Left lobe of liver (tissue), 2 donors: ENCODE measurements around the gene CNOT10. TPM values are rescaled to one million over a fixed set of nuclear protein-coding genes. Genes with fewer than 3 reads are reported as not detected.
"Not testable (repeated sequence)": the region's sequence is repeated elsewhere in the genome, so short reads cannot be mapped to it uniquely, and the experiment has no call there.

ENCODE experiments used
- ATAC-seq: fragments of 200-7000 bp; cut with Tn5 transposase; one replicate; pipeline ENCODE4 v1.9.1; 2020; ENCODE audit warnings: mild to moderate bottlenecking, moderate library complexity
- DNase-seq: peaks from one replicate; pipeline ENCODE4 v3.0.0-alpha.2; 2020; ENCODE audit warnings: low spot score
- total RNA-seq: library from RNA; stranded (reverse); gene quantifications from one replicate; pipeline ENCODE4 v1.2.1, GENCODE V29; 2021
- donor health status: DM: no; HTN: no; CAD: no; lungs with moderate emphysema.
- donor health status: DM: no; HTN: yes; CAD: no.

CNOT10 gene, protein sequence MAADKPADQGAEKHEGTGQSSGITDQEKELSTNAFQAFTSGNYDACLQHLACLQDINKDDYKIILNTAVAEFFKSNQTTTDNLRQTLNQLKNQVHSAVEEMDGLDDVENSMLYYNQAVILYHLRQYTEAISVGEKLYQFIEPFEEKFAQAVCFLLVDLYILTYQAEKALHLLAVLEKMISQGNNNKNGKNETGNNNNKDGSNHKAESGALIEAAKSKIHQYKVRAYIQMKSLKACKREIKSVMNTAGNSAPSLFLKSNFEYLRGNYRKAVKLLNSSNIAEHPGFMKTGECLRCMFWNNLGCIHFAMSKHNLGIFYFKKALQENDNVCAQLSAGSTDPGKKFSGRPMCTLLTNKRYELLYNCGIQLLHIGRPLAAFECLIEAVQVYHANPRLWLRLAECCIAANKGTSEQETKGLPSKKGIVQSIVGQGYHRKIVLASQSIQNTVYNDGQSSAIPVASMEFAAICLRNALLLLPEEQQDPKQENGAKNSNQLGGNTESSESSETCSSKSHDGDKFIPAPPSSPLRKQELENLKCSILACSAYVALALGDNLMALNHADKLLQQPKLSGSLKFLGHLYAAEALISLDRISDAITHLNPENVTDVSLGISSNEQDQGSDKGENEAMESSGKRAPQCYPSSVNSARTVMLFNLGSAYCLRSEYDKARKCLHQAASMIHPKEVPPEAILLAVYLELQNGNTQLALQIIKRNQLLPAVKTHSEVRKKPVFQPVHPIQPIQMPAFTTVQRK
- 10.5 TPM for total RNA-seq

DNA sequence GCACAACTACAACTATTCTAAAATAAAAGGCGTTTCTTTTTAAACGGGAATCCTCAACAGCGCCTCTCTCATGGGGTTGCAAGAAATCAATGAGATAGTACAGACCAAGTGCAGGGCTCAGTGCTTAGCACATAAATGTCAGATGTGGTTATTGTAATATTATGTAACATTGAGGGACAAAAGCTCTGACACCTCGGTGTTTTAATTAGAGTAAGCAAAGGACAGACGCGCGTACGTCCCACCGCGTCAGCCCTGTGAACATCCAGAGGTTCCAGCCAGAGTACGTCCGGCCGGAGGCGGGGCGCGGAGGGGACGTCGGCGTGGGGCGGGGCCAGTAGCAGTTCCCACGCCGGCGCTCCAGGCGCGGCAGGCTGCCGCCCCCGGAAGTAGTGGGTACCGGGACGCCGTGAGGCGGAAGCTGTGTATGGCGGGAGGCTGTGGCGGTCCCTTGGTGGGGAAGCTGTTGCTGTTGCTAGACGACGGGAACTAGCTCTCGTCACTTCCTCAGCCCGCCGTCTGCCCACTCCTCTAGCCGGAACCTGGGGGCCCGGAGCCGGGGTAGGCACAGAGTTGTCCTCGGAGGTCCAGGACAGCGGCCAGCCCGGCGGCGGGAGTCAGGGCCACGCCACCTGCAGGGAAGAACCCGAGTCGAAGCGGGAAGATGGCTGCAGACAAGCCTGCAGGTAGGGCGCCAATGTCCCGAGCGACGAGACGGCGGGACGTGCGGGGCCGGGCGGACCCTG lies at the start of gene CNOT10:
TSS of gene CNOT10 (plus strand) at position 389 of the 743 bp plus-strand sequence. CDS start at position 662, 273 bp downstream.
- ATAC-seq, result peak; percentile 99
- peak; percentile 96 for DNase-seq

DNA sequence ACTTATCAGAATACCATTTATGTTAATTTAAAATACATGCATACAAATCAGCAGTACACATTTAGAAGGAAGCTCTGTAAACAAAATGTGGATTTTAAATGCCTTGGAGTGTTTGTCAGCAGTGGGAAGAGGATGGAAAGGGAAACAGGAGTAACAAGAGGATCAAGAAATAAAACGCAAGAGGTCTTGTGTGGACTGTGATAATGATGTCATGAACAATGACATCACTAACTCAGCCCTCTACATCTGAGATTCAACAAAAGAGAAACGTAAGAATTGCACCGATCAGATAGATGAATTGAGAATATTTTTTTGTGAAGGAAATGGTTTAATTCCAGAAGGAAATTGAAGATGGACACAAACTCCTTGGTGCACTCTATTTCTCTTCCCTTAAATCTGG lies 44.0 kb upstream of the CNOT10 start:
- no peak for DNase-seq
- no peak for ATAC-seq

DNA sequence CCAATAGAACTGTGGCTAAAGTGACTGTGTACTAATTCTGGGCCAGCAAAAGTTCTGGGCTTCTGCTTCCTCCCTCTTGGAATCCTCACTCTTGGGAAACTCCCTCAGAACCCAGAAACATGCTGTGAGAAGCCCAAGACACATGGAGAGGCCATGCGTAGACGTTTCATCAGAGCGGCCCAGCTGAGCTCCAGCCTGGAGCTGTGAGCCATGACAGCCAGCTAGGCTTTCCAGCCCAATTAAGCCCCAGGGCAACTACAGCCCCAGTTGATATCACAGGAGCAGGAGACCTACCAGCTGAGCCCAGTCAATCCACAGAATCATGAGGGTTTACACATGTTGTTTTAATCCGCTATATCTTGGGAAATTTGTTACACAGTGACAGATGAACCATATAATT lies 43.6 kb upstream of the CNOT10 start:
- no peak for ATAC-seq
- DNase-seq, result no peak

DNA sequence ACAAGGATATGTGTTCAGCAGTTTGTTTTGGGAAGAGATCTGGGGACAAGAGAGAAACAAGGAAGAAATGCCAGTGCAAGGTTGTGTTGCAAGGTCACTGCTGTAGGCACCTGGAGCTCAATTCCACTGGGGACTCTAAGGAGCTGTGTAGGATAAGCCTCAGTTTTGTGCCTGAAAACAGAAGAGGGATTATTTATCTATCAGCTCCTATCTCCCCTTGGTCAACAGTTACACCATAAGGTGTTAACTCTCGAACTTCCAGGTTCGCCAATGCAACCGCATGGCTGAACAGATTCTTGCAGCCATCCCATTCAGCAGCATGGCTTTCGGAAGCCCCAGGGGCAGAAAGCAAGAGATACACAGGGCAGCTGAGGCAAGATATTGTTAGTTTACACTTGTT lies 41.6 kb upstream of the CNOT10 start:
- ATAC-seq (no peak), DNase-seq (no peak)

DNA sequence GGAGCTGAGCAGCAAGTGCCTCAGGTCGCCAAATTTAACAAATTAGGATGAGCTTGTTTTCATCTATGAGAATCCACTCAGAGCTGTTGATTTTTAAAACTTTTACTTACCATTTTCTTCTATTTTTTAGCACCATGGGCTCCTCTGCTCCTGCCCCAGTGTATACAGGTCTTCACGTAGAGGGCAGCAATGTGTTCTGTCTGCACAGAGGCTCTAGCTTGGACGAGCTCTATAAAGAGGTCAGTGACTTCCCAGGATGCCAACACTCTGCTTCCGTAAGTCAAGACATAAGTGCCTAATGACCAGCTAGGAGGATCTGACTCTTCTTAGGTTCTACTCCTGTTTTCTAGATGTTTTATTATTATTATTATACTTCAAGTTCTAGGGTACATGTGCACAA lies 41.2 kb upstream of the CNOT10 start:
- ATAC-seq (no peak), DNase-seq (no peak)

DNA sequence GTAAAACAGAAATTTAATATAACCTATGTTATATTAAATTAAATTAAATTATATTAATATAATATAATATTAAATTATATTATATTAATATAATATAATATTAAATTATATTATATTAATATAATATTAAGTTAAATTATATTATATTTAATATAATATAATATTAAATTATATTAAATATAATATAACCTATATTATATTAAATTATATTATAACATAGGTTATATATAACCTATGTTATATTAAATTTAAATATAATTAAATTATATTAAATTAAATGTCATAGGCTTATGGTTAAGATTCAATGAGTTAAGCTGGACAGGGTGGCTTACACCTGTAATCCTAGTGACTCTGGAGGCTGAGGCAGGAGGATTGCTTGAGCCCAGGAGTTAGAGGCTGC lies 40.6 kb upstream of the CNOT10 start:
- no peak for ATAC-seq
- DNase-seq, result no peak

DNA sequence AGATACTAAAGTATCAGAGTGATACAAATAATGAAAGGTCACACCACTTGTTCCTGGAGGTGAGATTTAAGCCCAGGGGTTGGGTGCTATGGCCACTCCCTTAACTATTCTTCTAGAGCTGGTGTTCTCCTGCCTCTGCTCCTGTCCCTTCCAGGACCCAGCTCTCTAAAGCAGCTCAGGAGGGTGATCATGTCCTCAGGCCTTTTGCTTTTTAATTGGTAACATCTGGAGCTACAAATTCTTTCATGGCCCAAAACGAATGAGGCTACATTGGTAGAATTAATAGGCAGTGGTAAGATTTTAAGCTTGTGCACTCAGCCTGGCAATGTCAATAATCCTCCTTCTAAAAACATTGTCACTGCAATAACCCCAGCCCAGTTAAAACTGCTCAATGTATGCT lies 38.2 kb upstream of the CNOT10 start:
- no peak for DNase-seq
- ATAC-seq, result no peak

DNA sequence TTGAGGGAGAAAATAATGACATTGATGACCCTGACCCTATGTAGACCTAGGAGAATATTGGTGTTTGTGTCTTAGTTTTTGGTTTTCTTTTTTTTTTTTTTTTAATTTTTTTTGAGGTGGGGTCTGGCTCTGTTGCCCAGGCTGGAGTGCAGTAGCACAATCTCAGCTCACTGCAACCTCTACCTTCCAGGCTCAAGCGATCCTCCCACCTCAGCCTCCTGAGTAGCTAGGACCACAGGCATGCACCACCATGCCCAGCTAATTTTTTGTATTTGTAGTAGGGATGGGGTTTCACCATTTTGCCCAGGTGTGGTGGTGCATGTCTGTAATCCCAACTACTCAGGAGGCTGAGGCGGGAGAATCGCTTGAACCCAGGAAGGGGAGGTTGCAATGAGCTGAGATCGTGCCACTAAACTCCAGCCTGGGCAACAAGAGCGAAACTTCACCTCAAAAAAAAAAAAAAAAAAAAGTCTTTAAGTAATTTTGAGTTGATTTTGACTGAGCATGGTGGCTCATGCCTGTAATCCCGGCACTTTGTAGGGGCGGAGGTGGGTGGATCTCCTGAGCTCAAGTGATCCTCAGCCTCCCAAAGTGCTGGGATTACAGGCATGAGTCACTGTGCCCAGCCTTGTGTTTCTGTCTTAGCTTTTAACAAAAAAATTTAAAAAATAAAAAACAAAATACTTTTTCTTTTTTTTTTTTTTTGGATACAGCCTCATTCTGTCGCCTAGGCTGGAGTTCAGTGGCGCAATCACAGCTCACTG lies 32.5 kb upstream of the CNOT10 start:
- not testable (repeated sequence) for DNase-seq, ATAC-seq

DNA sequence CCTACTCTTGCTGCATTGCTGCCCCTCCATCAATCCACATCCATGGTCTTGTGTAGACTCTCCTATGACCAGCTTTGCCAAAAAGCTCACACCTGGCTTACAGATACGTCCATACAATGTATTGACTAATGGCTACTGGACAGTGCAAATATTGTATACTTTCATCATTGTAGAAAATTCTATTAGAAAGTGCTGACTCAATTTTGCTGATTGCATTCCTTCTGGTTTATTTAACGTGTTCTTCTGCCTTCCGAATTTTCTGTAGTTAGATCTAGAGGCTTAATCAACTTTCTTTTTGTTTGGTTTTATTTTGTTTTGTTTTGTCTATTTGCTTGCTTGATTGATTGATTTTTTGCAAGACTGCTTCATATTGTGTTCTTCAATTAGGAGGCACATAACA lies 29.8 kb upstream of the CNOT10 start:
- ATAC-seq (no peak), DNase-seq (no peak)

DNA sequence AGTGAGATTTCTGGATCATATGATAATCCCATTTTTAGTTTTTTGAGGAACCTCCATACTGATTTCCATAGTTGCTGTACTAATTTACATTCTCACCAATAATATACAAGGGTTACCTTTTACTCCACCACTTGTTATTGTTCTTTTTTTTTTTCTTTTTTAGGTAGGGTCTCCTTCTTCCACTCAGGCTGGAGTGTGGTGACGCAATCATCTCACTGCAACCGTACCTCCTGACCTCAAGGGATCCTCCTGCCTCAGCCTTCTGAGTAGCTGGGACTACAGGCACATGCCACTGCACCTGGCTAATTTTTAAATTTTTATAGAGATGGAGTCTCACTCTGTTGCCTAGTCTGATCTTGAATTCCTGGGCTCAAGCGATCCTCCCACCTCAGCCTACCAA lies 24.4 kb upstream of the CNOT10 start:
- ATAC-seq (no peak), DNase-seq (no peak)

DNA sequence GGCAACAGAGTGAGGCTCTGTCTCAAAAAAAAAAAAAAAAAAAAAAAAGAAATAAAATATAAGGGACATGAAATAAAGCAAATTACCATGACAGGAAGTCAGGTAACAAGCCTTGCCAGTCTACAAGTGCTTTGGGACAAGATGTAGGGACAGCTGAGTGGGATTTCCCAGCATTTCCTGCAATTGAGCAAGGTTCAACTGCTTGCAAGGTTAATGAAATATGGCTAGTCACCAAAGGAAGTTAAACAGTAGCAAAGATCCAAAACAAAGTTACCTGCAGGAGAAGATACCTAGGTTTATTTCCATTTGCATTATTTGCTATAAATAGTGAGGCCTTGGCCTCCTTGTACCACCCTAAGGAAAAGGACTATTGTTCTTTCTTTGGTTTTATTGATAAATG lies 22.3 kb upstream of the CNOT10 start:
- ATAC-seq, result peak; percentile 56

DNA sequence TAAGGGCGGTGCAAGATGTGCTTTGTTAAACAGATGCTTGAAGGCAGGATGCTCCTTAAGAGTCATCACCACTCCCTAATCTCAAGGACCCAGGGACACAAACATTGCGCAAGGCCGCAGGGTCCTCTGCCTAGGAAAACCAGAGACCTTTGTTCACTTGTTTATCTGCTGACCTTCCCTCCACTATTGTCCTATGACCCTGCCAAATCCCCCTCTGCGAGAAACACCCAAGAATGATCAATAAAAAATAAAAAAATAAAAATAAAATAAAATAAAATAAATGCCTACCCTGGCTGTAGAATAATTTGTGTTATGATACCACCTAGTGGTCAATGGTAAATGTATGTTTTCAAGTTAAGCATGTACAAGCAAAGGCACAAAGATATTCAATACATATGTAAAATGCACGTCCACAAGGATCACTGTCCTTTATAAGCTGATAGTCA lies 20.3 kb upstream of the CNOT10 start:
- peak; percentile 70 for ATAC-seq
- DNase-seq, result not testable (repeated sequence)

More for the DNA sequence above, 22.3 kb upstream of the CNOT10 start:
- no peak for DNase-seq

DNA sequence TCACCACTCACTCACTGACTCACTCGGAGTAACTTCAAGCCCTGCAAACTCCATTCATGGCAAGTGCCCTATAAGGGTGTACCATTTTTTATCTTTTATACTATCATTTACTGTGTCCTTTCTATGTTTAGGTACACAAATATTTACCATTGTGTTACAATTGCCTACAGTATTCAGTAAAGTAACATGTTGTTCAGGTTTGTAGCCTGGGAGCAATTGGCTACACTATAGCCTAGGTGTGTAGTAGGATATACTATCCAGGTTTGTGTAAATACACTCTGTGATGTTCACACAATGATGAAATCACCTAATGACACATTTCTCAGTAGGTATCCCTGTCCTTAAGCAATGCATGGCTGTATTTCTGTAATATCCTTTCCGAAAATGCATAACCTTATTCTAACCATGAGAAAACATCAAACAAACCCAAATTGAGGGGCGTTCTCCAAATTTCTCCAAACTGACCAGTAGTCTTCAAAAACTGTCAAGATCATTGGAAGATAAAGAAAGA lies 17.9 kb upstream of the CNOT10 start:
- no peak for DNase-seq
- ATAC-seq, result no peak

DNA sequence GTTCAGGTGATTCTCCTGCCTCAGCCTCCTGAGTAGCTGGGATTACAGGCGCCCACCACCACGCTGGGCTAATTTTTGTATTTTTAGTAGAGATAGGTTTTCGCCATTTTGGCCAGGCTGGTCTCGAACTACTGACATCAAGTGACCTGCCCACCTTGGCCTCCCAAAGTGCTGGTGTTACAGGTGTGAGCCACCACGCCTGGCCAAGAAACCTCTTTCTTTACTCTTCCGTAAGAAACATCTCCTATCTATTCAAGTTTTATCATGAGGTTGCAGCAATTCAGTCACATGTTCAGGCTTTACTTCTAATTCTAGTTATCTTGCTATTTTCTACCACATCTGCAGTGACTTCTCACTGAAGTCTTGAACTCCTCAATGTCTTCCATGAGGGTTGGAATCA lies 15.8 kb upstream of the CNOT10 start:
- not testable (repeated sequence) for DNase-seq, ATAC-seq

DNA sequence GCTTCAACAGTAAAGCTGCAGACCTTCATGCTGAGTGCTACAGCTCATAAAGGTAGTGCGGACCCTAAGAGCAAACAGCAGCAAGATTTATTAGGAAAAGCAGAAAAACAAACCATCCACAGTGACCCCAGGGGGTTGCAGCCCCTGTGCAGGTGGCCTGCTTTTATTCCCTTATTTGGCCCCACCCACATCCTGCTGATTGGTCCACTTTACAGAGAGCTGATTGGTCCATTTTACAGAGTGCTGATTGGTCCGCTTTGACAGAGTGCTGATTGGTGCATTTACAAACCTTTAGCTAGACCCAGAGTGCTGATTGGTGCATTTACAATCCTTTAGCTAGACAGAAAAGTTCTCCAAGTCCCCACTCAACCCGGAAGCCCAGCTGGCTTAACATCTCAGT lies 11.3 kb upstream of the CNOT10 start:
- not testable (repeated sequence) for ATAC-seq, DNase-seq

DNA sequence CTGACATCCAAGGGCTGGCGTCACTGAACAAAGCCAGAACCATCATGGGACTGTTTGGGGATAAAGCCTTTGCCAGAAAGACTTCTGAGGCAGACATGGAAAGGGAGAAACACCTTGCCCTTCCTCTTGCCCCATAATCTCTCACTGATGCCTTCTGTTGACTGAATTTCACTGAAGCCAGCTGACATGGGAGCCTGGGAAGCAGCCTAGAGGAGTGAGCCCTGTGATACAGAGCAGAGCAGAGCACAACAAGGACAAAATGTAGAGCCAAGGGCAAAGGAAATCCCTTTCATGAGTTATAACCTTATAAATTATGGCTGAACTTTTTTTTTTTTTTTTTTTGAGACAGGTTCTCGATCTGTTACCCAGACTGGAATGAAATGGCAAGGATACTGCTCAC lies 9.8 kb upstream of the CNOT10 start:
- DNase-seq (no peak), ATAC-seq (no peak)

DNA sequence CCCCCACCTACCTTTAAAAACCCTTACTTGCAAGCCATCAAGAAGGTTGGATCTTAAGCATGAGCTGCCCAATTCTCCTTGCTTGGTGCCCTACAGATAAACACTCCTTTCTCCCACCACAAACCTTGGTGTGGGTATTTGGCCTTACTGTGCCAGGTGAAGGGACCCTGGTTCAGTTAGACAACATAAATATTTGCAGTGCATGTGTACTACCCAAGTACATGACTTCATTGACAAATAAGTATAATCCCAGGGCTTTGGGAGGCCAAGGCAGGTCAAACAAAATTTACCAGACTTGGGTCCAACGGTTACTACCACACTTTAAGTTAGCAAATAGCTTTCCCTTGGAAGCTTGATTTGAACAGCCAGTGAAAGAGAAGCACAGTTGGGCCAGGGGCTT lies 9.3 kb upstream of the CNOT10 start:
- DNase-seq (no peak), ATAC-seq (no peak)

DNA sequence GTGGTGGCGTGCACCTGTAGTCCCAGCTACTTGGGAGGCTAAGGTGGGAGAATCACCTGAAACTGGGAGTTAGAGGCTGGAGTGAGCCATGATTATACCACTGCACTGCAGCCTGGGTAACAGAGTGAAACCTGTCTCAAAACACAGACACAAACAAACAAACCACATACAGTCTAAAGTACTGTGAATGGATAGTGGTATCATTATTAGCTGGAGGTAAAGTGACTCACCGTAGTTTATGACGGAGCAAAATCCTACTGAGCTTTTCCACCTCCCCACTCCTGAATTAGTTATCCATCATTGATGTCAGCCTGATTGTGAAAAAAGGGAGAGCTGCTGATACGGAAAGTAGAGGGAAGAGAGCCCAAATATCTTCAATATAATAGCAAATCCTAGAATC lies 3.2 kb upstream of the CNOT10 start:
- no peak for ATAC-seq
- no peak for DNase-seq

DNA sequence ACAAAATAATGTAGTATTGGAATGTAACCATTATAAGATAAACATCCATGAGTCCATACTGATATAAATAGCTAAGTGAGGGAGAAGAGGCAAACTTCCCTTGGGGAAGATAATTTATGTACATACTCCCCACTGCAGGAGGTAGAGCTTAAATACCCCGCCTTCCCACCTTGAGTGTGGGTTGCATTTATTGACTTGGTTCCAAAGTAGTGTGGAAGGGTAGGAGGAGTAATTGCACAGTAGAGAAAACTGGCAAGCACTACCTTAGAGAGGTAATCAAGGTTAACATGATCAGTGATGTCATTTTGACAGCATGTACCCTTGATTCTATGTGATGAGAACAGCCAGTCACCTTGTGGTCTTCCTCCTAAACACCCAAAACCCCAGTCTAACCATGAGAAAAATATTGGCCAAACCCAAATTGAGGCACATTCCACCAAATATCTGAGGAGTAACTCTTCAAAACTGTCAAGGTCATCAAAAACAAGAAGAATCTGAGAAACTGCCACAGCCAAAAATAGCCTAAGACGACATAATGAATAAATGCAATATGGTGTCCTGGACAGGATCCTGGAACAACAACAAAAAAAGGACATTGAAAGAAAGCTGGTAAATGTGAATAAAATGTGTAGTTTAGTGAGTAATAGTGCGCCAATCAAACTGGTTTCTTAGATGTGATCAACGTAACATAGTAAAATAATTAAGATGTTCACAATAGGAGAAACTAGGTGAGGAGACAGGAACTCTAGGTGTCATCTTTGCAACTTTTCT lies 774 bp upstream of the CNOT10 start:
- ATAC-seq (no peak), DNase-seq (no peak)
